ENCODE results near the gene SNX8.

The SNX8 gene

DNA sequence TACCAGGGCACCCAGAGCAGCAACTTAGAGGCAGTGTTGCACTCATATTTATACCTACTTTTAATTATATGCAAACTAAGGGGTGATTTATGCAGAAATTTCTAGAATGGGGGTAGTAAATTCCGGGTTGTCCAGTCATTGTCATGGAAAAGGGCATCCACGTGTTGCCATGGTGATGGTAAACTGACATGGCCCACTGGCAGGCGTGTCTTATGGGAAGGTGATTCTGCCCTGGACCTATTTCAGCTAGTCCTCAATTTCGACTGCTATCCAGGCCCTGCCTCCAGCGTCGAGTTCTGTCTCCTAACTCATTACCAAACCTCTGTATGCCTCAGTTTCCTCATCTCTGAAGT lies 12.8 kb downstream of the SNX8 start:
- ATAC-seq (ENCODE audit: low read depth): no peak
- H3K36me3 ChIP-seq (ENCODE audit: low read depth): no peaks in the 10 kb centered on the region
- DNase-seq (ENCODE audit: low spot score): no peak
- H3K27me3 ChIP-seq (ENCODE audit: insufficient read depth, poor library complexity, severe bottlenecking): no peaks in the 10 kb centered on the region
- no peak for TF ChIP-seq CTCF (IDR thresholded peaks at IDR 0.05; ENCODE audit: poor library complexity, severe bottlenecking)
- no peak overlapping the region for H3K4me3 ChIP-seq (ENCODE audit: severe bottlenecking)
- no peak overlapping the region for H3K27ac ChIP-seq (ENCODE audit: poor library complexity, severe bottlenecking)
- H3K4me1 ChIP-seq (ENCODE audit: insufficient read depth, poor library complexity, severe bottlenecking): peaks cover 3% of the 10 kb centered on the region
- no peaks in the 10 kb centered on the region for H3K9me3 ChIP-seq (ENCODE audit: severe bottlenecking)

GRCh38 chr7:2299870-2300512 lies 14.2 kb downstream of the SNX8 start:
- ATAC-seq (ENCODE audit: low read depth): no peak
- Histone ChIP-seq H3K27ac (ENCODE audit: poor library complexity, severe bottlenecking) (no peak overlapping the region), H3K4me1 (ENCODE audit: insufficient read depth, poor library complexity, severe bottlenecking) (no peaks in the 10 kb centered on the region), H3K36me3 (ENCODE audit: low read depth) (no peaks in the 10 kb centered on the region), H3K9me3 (ENCODE audit: severe bottlenecking) (no peaks in the 10 kb centered on the region), H3K27me3 (ENCODE audit: insufficient read depth, poor library complexity, severe bottlenecking) (no peaks in the 10 kb centered on the region), H3K4me3 (ENCODE audit: severe bottlenecking) (no peak overlapping the region)
- TF ChIP-seq CTCF (IDR thresholded peaks at IDR 0.05; ENCODE audit: poor library complexity, severe bottlenecking): no peak
- no peak for DNase-seq (ENCODE audit: low spot score)

- no peak for TF ChIP-seq CTCF (IDR thresholded peaks at IDR 0.05; ENCODE audit: poor library complexity, severe bottlenecking)
- Histone ChIP-seq H3K27me3 (ENCODE audit: insufficient read depth, poor library complexity, severe bottlenecking) (no peaks in the 10 kb centered on the region), H3K36me3 (ENCODE audit: low read depth) (no peaks in the 10 kb centered on the region), H3K4me3 (ENCODE audit: severe bottlenecking) (no peak overlapping the region), H3K4me1 (ENCODE audit: insufficient read depth, poor library complexity, severe bottlenecking) (no peaks in the 10 kb centered on the region), H3K27ac (ENCODE audit: poor library complexity, severe bottlenecking) (no peak overlapping the region), H3K9me3 (ENCODE audit: severe bottlenecking) (no peaks in the 10 kb centered on the region)
- ATAC-seq (ENCODE audit: low read depth) (no peak), DNase-seq (ENCODE audit: low spot score) (no peak)
Measured at GRCh38 chr7:2299131-2299829, 15.0 kb downstream of the SNX8 start.

GRCh38 chr7:2296832-2297231 lies 17.4 kb downstream of the SNX8 start:
- Histone ChIP-seq H3K9me3 (ENCODE audit: severe bottlenecking) (no peaks in the 10 kb centered on the region), H3K27ac (ENCODE audit: poor library complexity, severe bottlenecking) (no peak overlapping the region), H3K36me3 (ENCODE audit: low read depth) (no peaks in the 10 kb centered on the region), H3K4me3 (ENCODE audit: severe bottlenecking) (no peak overlapping the region), H3K4me1 (ENCODE audit: insufficient read depth, poor library complexity, severe bottlenecking) (no peaks in the 10 kb centered on the region), H3K27me3 (ENCODE audit: insufficient read depth, poor library complexity, severe bottlenecking) (no peaks in the 10 kb centered on the region)
- ATAC-seq (ENCODE audit: low read depth) (no peak), DNase-seq (ENCODE audit: low spot score) (no peak)
- no peak for TF ChIP-seq CTCF (IDR thresholded peaks at IDR 0.05; ENCODE audit: poor library complexity, severe bottlenecking)

Data from RWPE2 (cell line).